Adrenal gland (tissue), 12 donors: ENCODE data around the gene HEATR5A. TPM values are rescaled to one million over a fixed set of nuclear protein-coding genes. Genes with fewer than 3 reads are reported as not detected.

Experiments used
- DNase-seq, 7 donors: peaks; one replicate each; pipeline ENCODE4 v3.0.0-alpha.2; 2019 to 2020
- H3K27ac ChIP-seq, 5 donors: fragments of 200-600 bp; sonication (generic) in 4 of 5; 1 replicate in 3 of 5; 2 replicates in 2 of 5; pipeline versions ENCODE4 v1.5.1 to v1.8.0; 2016 to 2020; ENCODE audit warnings: mild to moderate bottlenecking in 1 of 5
- H3K27me3 ChIP-seq: fragments of 200-600 bp; 2 replicates; pipeline ENCODE4 v1.8.0; 2021
- H3K36me3 ChIP-seq, 2 donors: fragments of 200-600 bp; replicated peaks in 1 of 2; 1 replicate in 1 of 2; 2 replicates in 1 of 2; pipeline versions ENCODE4 v1.5.1 to v1.8.0; 2018 to 2022
- H3K4me1 ChIP-seq, 2 donors: fragments of 200-600 bp; replicated peaks in 1 of 2; 1 replicate in 1 of 2; 2 replicates in 1 of 2; pipeline versions ENCODE4 v1.5.1 to v1.8.0; 2018 to 2021
- H3K4me3 ChIP-seq, 4 donors: fragments of 200-600 bp; sonication (generic) in 3 of 4; one replicate each; pipeline ENCODE4 v1.5.1; 2016 to 2018
- H3K9me3 ChIP-seq, 3 donors: fragments of 200-600 bp; sonication (generic) in 1 of 3; replicated peaks in 1 of 3; 1 replicate in 2 of 3; 2 replicates in 1 of 3; pipeline versions ENCODE4 v1.5.1 to v1.8.0; 2016 to 2021
- CTCF ChIP-seq, 6 experiments: fragments of 450-650 bp in 4 of 6; fragments of 200-600 bp in 2 of 6; sonication (generic) in 1 of 6; IDR thresholded peaks; 1 replicate in 5 of 6; 2 replicates in 1 of 6; pipeline versions ENCODE4 v1.5.1 to v1.8.0; 2016 to 2021; ENCODE audit warnings: antibody characterized with exemption in 6 of 6, mild to moderate bottlenecking in 2 of 6, moderate library complexity in 1 of 6
- POLR2A ChIP-seq, 2 donors: fragments of 450-650 bp; IDR thresholded peaks; one replicate each; pipeline ENCODE4 v1.6.1; 2017; ENCODE audit warnings: antibody characterized with exemption in 2 of 2, mild to moderate bottlenecking in 2 of 2, moderate library complexity in 1 of 2
- WGBS, 4 donors: extraction: QIAGEN DNeasy Blood & Tissue Kit in 2 of 4; methylation state at CpG; one replicate each; pipeline versions ENCODE4 v1.1.5 to v1.1.7; 2013 to 2017; 5-methylcytosine and 5-hydroxymethylcytosine counted together
- intact Hi-C, 2 donors: fragments of 100-400 bp; cut with DNase I; formaldehyde crosslinking; loops; one replicate each; pipeline versions ENCODE4 v1.14.1 to v1.15.0; 2022 to 2023
- polyA plus RNA-seq, 3 donors: library from polyadenylated mRNA; stranded (reverse); fragments of 200-250 nt in 2 of 3; fragments of 350-450 nt in 1 of 3; fragmentation: Illumina TruSeq in 1 of 3; extraction: RNeasy Lipid Tissue Mini Kit (QIAGEN cat#74804) in 1 of 3; gene quantifications; one replicate each; pipeline ENCODE4 v1.2.3, GENCODE V29; 2013 to 2014
- total RNA-seq, 9 donors: library from RNA; depleted of rRNA in 4 of 9; stranded (reverse); fragments of >200 nt in 4 of 9; fragments of 120-200 nt in 1 of 9; fragmentation: NEBNext Ultra II Directional in 1 of 9; extraction: Animal tissue kit (Norgen Biotek cat#: 25700) in 1 of 9; gene quantifications; one replicate each; pipeline versions ENCODE4 v1.1.0 to v1.2.4, GENCODE V29; 2013 to 2023
- donor health status: healthy with polysubstance abuse.
- donor health status: Bipolar disorder and iron deficiency.
- donor health status: DM: yes; HTN: yes; CAD: no.
- donor health status: DM: no; HTN: no; CAD: no.
- donor health status: DM: no; HTN: no; CAD: no.
- donor health status: DM: yes; HTN: yes; CAD: no.

Gene HEATR5A
- total and polyA plus RNA-seq, 12 donors: 20.8 to 60.4 (median 40.1) TPM

DNA sequence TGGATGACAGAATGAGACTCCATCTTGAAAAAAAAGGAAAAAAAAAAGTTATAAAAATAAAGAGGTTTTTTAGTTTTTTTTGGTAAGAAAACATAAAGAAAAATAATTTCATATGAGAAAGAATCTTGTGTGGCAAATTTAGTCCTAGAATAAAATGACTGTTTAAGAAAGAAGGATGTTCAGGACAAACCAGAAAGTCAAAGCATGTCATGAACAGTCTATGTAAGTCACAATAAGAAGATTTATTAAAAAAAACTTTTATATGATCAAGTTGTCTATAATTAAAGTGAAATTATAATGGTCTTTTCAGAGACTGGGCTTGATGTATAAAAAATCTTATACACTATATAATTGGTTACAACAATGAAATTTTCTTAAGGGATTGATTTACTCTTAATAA, 144.6 kb downstream of the HEATR5A start:
- H3K36me3 ChIP-seq: no peaks in the 10 kb centered on the region
- no peak overlapping the region for H3K27ac ChIP-seq
- H3K9me3 ChIP-seq: peaks cover 0 to 6% (median 0%) of the 10 kb centered on the region in 3 donors
- no peak overlapping the region for H3K4me3 ChIP-seq
- no peak for TF ChIP-seq POLR2A (IDR thresholded peaks at IDR 0.05)
- TF ChIP-seq CTCF (IDR thresholded peaks at IDR 0.05): no peak
- H3K27me3 ChIP-seq: no peaks in the 10 kb centered on the region
- peaks cover 0 to 4% of the 10 kb centered on the region in 2 donors for H3K4me1 ChIP-seq
- no peak for DNase-seq
- intact Hi-C loops: no loop called here

DNA sequence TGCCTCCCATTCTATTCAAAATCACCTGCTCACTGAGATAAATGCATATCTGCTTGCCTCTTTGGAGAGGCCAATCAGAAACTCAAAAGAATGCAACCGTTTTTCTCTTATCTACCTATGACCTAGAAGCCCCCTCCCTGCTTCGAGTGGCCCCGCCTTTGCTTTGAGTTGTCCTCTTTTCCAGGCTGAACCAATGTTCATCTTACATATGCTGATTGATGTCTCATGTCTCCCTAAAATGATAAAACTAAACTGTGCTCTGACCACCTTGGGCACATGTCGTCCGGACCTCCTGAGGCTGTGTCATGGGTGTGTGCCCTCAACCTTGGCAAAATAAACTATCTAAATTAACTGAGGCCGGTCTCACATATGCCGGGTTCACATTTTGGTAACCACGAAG, 148.7 kb downstream of the HEATR5A start:
- Histone ChIP-seq H3K9me3 (no peaks in the 10 kb centered on the region), H3K4me1 (peaks cover 0 to 4% of the 10 kb centered on the region in 2 donors), H3K36me3 (no peaks in the 10 kb centered on the region), H3K27me3 (no peaks in the 10 kb centered on the region), H3K27ac (no peak overlapping the region), H3K4me3 (no peak overlapping the region)
- intact Hi-C loops: no loop called here
- 89 to 96% (median 93%) methylated on average over 8 of the region's 8 CpGs for WGBS, 4 donors
- no peak for DNase-seq
- TF ChIP-seq CTCF (IDR thresholded peaks at IDR 0.05): no peak
- no peak for TF ChIP-seq POLR2A (IDR thresholded peaks at IDR 0.05)

DNA sequence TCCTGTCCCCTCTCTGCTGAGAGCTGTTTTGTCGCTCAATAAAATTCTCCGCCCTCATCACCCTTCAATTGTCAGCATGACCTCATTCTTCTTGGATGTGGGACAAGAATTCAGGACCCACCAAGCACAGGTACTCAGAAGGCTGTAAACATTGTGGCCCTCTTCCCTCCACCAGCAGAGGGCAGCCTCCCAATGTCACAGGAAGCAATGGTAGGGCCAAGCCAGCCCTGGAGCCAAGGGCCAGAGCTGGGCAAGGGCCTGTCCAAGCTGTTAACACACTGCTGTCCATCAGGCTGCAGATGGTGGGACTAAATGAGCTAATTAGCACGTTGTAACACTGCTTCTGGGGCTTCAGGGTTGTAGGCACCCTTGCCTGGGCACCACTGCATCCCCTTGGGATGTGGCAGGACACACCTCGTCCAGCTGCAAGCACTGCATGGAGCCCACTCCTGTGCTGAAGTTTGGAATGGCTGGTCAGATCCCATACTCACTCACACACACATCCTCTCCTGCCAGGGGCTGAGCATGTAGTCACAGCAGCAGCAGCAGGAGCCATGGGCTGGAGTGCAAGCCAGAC, 150.1 kb downstream of the HEATR5A start:
- DNase-seq: peak in 2 of 7 donors; percentile 26 to 29
- intact Hi-C loops: no loop called here
- WGBS, 4 donors: 80 to 86% (median 84%) methylated on average over 4 of the region's 4 CpGs

DNA sequence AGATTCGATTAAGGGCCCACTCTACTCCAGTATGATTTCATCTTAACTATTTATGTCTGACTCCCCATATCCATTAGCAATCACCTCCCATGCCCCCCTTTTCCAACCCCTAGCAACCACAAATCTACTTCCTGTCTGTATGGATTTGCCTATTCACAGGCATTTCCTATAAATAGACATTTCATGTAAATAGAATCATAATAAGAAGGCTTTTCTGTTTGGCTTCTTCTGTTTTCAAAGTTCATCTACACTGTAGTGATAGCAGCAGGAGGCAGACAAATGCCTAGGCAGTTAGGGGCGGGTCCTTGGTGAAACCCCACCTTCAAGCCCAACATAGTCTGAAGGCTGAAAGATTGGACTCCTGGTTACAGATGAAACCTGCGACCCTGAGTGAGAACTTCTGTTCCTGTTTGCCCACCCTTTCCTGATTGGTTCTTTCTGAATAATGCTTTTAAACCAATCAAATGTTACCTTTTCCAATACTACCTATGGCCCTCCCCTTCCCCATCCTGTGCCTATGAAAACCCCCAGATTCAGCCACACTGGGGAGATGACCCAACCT, 150.6 kb downstream of the HEATR5A start:
- H3K36me3 ChIP-seq: no peaks in the 10 kb centered on the region
- intact Hi-C loops: no loop called here
- WGBS, 4 donors: 82 to 90% (median 84%) methylated on average over 3 of the region's 3 CpGs

More for the DNA sequence above, 150.1 kb downstream of the HEATR5A start:
- no peaks in the 10 kb centered on the region for H3K27me3 ChIP-seq
- TF ChIP-seq POLR2A (IDR thresholded peaks at IDR 0.05) (no peak), CTCF (IDR thresholded peaks at IDR 0.05) (peak in 2 of 6 experiments; percentile 10 to 13)
- H3K36me3 ChIP-seq: no peaks in the 10 kb centered on the region
- no peaks in the 10 kb centered on the region for H3K9me3 ChIP-seq
- H3K27ac ChIP-seq: no peak overlapping the region
- no peak overlapping the region for H3K4me3 ChIP-seq
- H3K4me1 ChIP-seq: peaks cover 0 to 4% of the 10 kb centered on the region in 2 donors

More for the DNA sequence above, 150.6 kb downstream of the HEATR5A start:
- Histone ChIP-seq H3K9me3 (no peaks in the 10 kb centered on the region), H3K4me1 (peaks cover 0 to 4% of the 10 kb centered on the region in 2 donors), H3K27ac (no peak overlapping the region), H3K4me3 (no peak overlapping the region), H3K27me3 (no peaks in the 10 kb centered on the region)
- DNase-seq: no peak
- no peak for TF ChIP-seq CTCF (IDR thresholded peaks at IDR 0.05)
- no peak for TF ChIP-seq POLR2A (IDR thresholded peaks at IDR 0.05)
